ENCODE results near the gene RASA3.

GRCh38 chr13:114142137-114142550 lies 9.7 kb upstream of the RASA3 start:
- TF ChIP-seq CTCF (IDR thresholded peaks at IDR 0.05) (no peak), POLR2A (IDR thresholded peaks at IDR 0.05) (no peak), EP300 (IDR thresholded peaks at IDR 0.05) (no peak)

All from gastroesophageal sphincter (tissue), 3 donors.